C4-2B (cell line): ENCODE measurements around the gene LINC00305.

Experiments
- CTCF ChIP-seq: fragments of 450-650 bp; conservative IDR thresholded peaks from 2 replicates; pipeline ENCODE4 v1.5.1; 2017; ENCODE audit warnings: mild to moderate bottlenecking
- ZFX ChIP-seq: fragments of 450-650 bp; IDR thresholded peaks from 2 replicates; pipeline ENCODE4 v1.6.1; 2017

GRCh38 chr18:64094210-64094609 is 54.7 kb downstream of the LINC00305 start:
- TF ChIP-seq CTCF (no peak), ZFX (no peak)
